Osteoblast (primary cell): ENCODE data around the gene CYRIA. TPM values are rescaled to one million over a fixed set of nuclear protein-coding genes. Genes with fewer than 3 reads are reported as not detected.

Experiments used
- DNase-seq: peaks from one replicate; pipeline ENCODE4 v3.0.0; 2011; ENCODE audit warnings: low spot score, mixed read lengths; ENCODE audit not compliant: insufficient read length; ENCODE audit errors: missing footprints
- H2AFZ ChIP-seq: 2 replicates; pipeline ENCODE4 v1.6.0; 2011; ENCODE audit warnings: mild to moderate bottlenecking, low read length
- H3K27ac ChIP-seq: 2 replicates; pipeline ENCODE4 v1.5.1; 2011; ENCODE audit warnings: mild to moderate bottlenecking, low read depth, low read length, moderate library complexity
- H3K27me3 ChIP-seq: 2 replicates; pipeline ENCODE4 v1.6.0; 2012; ENCODE audit warnings: mild to moderate bottlenecking, control low read depth, inconsistent platforms, low read length, moderate library complexity; ENCODE audit not compliant: insufficient read depth
- H3K36me3 ChIP-seq: 2 replicates; pipeline ENCODE4 v1.5.1; 2011; ENCODE audit warnings: mild to moderate bottlenecking, low read length, control low read depth, moderate library complexity; ENCODE audit not compliant: insufficient read depth
- H3K4me1 ChIP-seq: 2 replicates; pipeline ENCODE4 v1.5.1; 2011; ENCODE audit warnings: mild to moderate bottlenecking, low read length, control low read depth, moderate library complexity; ENCODE audit not compliant: insufficient read depth
- H3K4me2 ChIP-seq: 2 replicates; pipeline ENCODE4 v1.6.0; 2011; ENCODE audit warnings: mild to moderate bottlenecking, low read length; ENCODE audit not compliant: insufficient read depth
- H3K4me3 ChIP-seq: fragments of 200-600 bp; sonication (generic); 3 replicates; pipeline ENCODE4 v1.5.1; 2012; ENCODE audit warnings: mild to moderate bottlenecking, low read length, inconsistent platforms; ENCODE audit not compliant: insufficient read depth
- H3K79me2 ChIP-seq: 2 replicates; pipeline ENCODE4 v1.6.0; 2012; ENCODE audit warnings: mild to moderate bottlenecking, low read length, control low read depth, inconsistent platforms; ENCODE audit not compliant: insufficient read depth
- H3K9me3 ChIP-seq: 2 replicates; pipeline ENCODE4 v1.5.1; 2011; ENCODE audit warnings: low read depth, low read length, control low read depth
- H4K20me1 ChIP-seq: 2 replicates; pipeline ENCODE4 v1.6.0; 2012; ENCODE audit warnings: mild to moderate bottlenecking, low read length, control low read depth; ENCODE audit not compliant: insufficient read depth
- total RNA-seq: library from RNA; depleted of rRNA; stranded (reverse); fragments of >200 nt; gene quantifications from 2 replicates; pipeline ENCODE4 v1.2.3, GENCODE V29; 2012
- TF ChIP-seq, protein P1 (sequence below): IDR thresholded peaks from 2 replicates; pipeline ENCODE4 v1.5.1; 2011; ENCODE audit warnings: mild to moderate bottlenecking, low read depth, low read length, moderate library complexity; ENCODE audit errors: extremely low read depth

Gene CYRIA
- total RNA-seq, 1 donor: 2.2 TPM

DNA sequence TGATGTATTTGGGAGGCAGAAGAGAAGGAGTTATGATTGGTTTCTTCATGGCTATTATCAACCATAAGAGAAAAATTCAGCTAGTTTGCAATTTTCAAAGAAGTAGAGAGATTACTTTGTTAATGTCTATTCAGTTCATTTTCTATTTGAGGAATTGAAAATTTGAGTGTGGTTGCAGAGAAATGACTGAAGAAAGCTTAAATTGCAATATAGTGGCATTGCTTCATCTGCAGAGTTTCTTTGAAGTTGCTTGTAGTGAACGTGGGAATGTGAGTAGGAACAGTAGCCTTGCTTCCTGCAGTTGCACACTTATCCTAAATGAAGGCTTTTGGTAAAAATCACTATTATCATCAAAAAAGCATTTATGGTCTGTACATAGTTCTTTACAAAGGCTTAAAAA lies 14.7 kb upstream of the CYRIA start:
- Histone ChIP-seq H3K9me3 (no peaks in the 10 kb centered on the region), H3K4me2 (no peak overlapping the region), H2AFZ (no peak overlapping the region), H3K79me2 (no peaks in the 10 kb centered on the region), H4K20me1 (no peaks in the 10 kb centered on the region), H3K27ac (no peak overlapping the region), H3K27me3 (no peaks in the 10 kb centered on the region), H3K4me1 (no peaks in the 10 kb centered on the region), H3K36me3 (no peaks in the 10 kb centered on the region), H3K4me3 (no peak overlapping the region)
- no peak for DNase-seq
- TF ChIP-seq, protein P1, sequence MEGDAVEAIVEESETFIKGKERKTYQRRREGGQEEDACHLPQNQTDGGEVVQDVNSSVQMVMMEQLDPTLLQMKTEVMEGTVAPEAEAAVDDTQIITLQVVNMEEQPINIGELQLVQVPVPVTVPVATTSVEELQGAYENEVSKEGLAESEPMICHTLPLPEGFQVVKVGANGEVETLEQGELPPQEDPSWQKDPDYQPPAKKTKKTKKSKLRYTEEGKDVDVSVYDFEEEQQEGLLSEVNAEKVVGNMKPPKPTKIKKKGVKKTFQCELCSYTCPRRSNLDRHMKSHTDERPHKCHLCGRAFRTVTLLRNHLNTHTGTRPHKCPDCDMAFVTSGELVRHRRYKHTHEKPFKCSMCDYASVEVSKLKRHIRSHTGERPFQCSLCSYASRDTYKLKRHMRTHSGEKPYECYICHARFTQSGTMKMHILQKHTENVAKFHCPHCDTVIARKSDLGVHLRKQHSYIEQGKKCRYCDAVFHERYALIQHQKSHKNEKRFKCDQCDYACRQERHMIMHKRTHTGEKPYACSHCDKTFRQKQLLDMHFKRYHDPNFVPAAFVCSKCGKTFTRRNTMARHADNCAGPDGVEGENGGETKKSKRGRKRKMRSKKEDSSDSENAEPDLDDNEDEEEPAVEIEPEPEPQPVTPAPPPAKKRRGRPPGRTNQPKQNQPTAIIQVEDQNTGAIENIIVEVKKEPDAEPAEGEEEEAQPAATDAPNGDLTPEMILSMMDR: no peak

DNA sequence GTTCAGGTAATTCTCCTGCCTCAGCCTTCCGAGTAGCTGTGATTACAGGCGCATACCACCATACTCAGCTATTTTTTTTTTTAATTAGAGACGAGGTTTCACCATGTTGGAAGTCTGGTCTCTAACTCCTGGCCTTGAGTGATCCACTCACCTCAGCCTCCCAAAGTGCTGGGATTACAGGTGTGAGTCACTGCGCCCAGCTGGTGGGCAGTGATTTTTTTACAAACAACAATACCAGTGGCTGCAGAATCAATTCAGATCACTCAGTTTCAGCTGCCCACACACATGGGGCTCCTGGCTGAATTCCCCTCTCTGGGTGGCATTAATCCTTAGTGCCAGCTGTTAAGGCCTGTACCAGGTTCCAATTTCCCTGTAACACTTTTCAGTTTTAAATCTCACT lies 13.3 kb upstream of the CYRIA start:
- Histone ChIP-seq H3K36me3 (no peaks in the 10 kb centered on the region), H3K27ac (no peak overlapping the region), H3K4me2 (no peak overlapping the region), H3K9me3 (no peaks in the 10 kb centered on the region), H3K27me3 (no peaks in the 10 kb centered on the region), H3K4me1 (no peaks in the 10 kb centered on the region), H4K20me1 (no peaks in the 10 kb centered on the region), H2AFZ (no peak overlapping the region), H3K79me2 (no peaks in the 10 kb centered on the region), H3K4me3 (no peak overlapping the region)
- TF ChIP-seq, protein P1: no peak
- no peak for DNase-seq

DNA sequence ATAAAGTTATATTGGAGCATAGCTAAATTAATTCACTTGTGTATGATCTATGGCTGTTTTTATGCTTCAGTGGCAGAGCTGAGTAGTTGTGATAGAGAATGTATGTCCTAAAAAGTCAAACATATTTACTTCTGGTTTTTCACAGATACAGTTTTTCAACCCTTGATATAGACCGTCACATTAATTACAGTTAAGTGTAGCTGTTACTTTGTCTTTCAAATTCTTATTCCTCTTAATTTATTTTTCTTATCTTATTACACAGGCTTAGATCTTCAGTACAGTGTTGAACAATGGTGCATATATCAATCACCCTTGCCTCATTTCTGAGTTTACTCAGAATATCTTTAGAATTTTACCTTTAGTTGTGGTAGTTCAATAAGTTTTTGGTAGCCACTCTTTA lies 12.2 kb upstream of the CYRIA start:
- TF ChIP-seq, protein P1: no peak
- Histone ChIP-seq H2AFZ (no peak overlapping the region), H3K4me3 (no peak overlapping the region), H4K20me1 (no peaks in the 10 kb centered on the region), H3K4me1 (no peaks in the 10 kb centered on the region), H3K36me3 (no peaks in the 10 kb centered on the region), H3K27ac (no peak overlapping the region), H3K4me2 (no peak overlapping the region), H3K9me3 (no peaks in the 10 kb centered on the region), H3K27me3 (no peaks in the 10 kb centered on the region), H3K79me2 (no peaks in the 10 kb centered on the region)
- no peak for DNase-seq

DNA sequence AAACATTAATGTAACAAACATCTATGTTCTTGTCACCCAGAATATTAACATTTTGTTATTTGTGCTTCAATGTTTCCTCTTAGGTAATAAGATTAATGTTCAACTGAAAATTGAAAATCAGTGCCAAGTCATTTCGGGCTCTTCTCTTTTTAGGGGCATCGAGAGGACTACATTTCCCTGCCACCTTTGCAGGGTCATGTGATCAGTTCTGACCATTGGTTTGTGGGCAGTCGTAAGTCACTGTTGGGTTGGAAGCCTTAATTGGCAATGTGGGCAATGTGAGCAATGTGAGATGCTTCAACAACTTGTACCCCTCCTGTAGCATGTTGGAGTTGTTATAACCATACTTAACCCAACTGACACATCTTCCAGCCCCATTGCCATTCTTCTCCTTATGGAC lies 10.1 kb upstream of the CYRIA start:
- Histone ChIP-seq H3K36me3 (no peaks in the 10 kb centered on the region), H3K9me3 (no peaks in the 10 kb centered on the region), H3K27ac (no peak overlapping the region), H2AFZ (no peak overlapping the region), H3K4me1 (no peaks in the 10 kb centered on the region), H3K4me2 (no peak overlapping the region), H3K27me3 (peaks cover 4% of the 10 kb centered on the region), H3K4me3 (no peak overlapping the region), H4K20me1 (no peaks in the 10 kb centered on the region), H3K79me2 (no peaks in the 10 kb centered on the region)
- TF ChIP-seq, protein P1: no peak
- DNase-seq: no peak
